Kidney (tissue), 14 donors: ENCODE data around the gene LRRC28. TPM values are rescaled to one million over a fixed set of nuclear protein-coding genes. Genes with fewer than 3 reads are reported as not detected.

Source experiments
- DNase-seq, 5 donors: peaks; one replicate each; pipeline ENCODE4 v3.0.0-alpha.2; 2013 to 2020
- FAIRE-seq: peaks from 2 replicates; lab custom pipeline; 2012; peaks lifted over from hg19 to GRCh38; lab: Jason Lieb, UNC
- H3K27ac ChIP-seq, 2 donors: one replicate each; pipeline ENCODE4 v1.7.0; 2013; ENCODE audit warnings: low read depth in 2 of 2, low read length in 2 of 2, inconsistent platforms in 1 of 2
- H3K27me3 ChIP-seq: one replicate; pipeline ENCODE4 v1.7.1; 2013; ENCODE audit warnings: low read length, inconsistent platforms; ENCODE audit not compliant: control insufficient read depth, insufficient read depth
- H3K36me3 ChIP-seq, 3 donors: one replicate each; pipeline versions ENCODE4 v1.7.0 to v1.7.1; 2013; ENCODE audit warnings: low read length in 3 of 3, control low read depth in 1 of 3, inconsistent platforms in 1 of 3; ENCODE audit not compliant: insufficient read depth in 3 of 3, control insufficient read depth in 2 of 3
- H3K4me1 ChIP-seq, 3 donors: one replicate each; pipeline versions ENCODE4 v1.7.0 to v1.7.1; 2013; ENCODE audit warnings: low read length in 3 of 3, inconsistent platforms in 1 of 3, low read depth in 1 of 3; ENCODE audit not compliant: control insufficient read depth in 2 of 3, insufficient read depth in 2 of 3
- H3K4me3 ChIP-seq, 3 donors: one replicate each; pipeline versions ENCODE4 v1.7.0 to v1.8.1; 2013; ENCODE audit warnings: low read length in 3 of 3, control low read depth in 1 of 3, inconsistent platforms in 1 of 3
- H3K9ac ChIP-seq, 3 donors: one replicate each; pipeline versions ENCODE4 v1.7.0 to v1.7.1; 2013; ENCODE audit warnings: low read length in 3 of 3, control low read depth in 1 of 3, inconsistent platforms in 1 of 3
- H3K9me3 ChIP-seq, 3 donors: one replicate each; pipeline versions ENCODE4 v1.7.0 to v1.7.1; 2013; ENCODE audit warnings: low read length in 3 of 3, control low read depth in 1 of 3, inconsistent platforms in 1 of 3; ENCODE audit not compliant: control insufficient read depth in 2 of 3, insufficient read depth in 1 of 3
- intact Hi-C: fragments of 100-400 bp; cut with DNase I; formaldehyde crosslinking; loops from one replicate; pipeline ENCODE4 v1.11.1; 2022
- polyA plus RNA-seq: library from polyadenylated mRNA; stranded (reverse); fragments of 350-450 nt; fragmentation: Illumina TruSeq; extraction: RNeasy Lipid Tissue Mini Kit (QIAGEN cat#74804); gene quantifications from one replicate; pipeline ENCODE4 v1.2.3, GENCODE V29; 2014; ENCODE audit warnings: low read depth, low replicate concordance; ENCODE audit not compliant: insufficient read depth
- total RNA-seq: library from RNA; stranded (reverse); fragmentation: NEBNext Ultra II Directional; extraction: Animal tissue kit (Norgen Biotek cat#: 25700); gene quantifications from one replicate; pipeline ENCODE4 v1.2.1, GENCODE V29; 2021
- TF ChIP-seq, protein P1 (sequence below): IDR thresholded peaks from 3 replicates; pipeline ENCODE4 v1.5.1; 2012; ENCODE audit warnings: mild to moderate bottlenecking, moderate library complexity, borderline replicate concordance; ENCODE audit not compliant: insufficient read depth; ENCODE audit errors: extremely low read depth
- donor health status: control.
- donor health status: control.
- donor health status: control.
- donor health status: control.
- donor health status: control.
- donor health status: DM: yes; HTN: yes; CAD: no.
- donor health status: Normal renal cell carcinoma (clear cell type).

Gene LRRC28
- total and polyA plus RNA-seq, 2 donors from 2014 or later: 25.5 to 34.7 TPM

DNA sequence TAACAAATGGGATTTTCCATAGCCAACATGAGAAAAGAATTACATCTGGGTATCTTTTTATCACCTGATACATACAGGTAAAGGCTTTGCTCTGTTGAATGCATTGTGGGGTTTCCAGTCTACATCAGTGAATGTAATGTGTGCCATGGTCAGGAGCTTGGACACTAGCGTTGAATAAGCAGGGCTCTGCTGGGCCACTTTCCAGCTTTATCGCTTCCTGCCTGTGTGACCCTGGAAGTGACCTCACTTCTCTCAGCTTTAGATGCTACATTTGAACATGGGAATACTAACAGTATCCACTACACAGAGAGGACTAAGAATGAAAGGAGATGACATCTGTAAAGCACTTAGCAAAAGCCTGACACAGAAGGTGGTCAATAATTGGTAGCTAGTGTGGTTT, 42.0 kb upstream of the LRRC28 start:
- peaks cover 0 to 4% (median 0%) of the 10 kb centered on the region in 3 donors for H3K36me3 ChIP-seq
- FAIRE-seq (no peak), DNase-seq (no peak)
- H3K27me3 ChIP-seq: no peaks in the 10 kb centered on the region
- H3K9ac ChIP-seq: no peak overlapping the region
- intact Hi-C loops: no loop called here
- no peaks in the 10 kb centered on the region for H3K9me3 ChIP-seq
- H3K4me1 ChIP-seq: no peaks in the 10 kb centered on the region
- TF ChIP-seq, protein P1, sequence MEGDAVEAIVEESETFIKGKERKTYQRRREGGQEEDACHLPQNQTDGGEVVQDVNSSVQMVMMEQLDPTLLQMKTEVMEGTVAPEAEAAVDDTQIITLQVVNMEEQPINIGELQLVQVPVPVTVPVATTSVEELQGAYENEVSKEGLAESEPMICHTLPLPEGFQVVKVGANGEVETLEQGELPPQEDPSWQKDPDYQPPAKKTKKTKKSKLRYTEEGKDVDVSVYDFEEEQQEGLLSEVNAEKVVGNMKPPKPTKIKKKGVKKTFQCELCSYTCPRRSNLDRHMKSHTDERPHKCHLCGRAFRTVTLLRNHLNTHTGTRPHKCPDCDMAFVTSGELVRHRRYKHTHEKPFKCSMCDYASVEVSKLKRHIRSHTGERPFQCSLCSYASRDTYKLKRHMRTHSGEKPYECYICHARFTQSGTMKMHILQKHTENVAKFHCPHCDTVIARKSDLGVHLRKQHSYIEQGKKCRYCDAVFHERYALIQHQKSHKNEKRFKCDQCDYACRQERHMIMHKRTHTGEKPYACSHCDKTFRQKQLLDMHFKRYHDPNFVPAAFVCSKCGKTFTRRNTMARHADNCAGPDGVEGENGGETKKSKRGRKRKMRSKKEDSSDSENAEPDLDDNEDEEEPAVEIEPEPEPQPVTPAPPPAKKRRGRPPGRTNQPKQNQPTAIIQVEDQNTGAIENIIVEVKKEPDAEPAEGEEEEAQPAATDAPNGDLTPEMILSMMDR: no peak
- H3K27ac ChIP-seq: no peak overlapping the region
- H3K4me3 ChIP-seq: no peak overlapping the region

DNA sequence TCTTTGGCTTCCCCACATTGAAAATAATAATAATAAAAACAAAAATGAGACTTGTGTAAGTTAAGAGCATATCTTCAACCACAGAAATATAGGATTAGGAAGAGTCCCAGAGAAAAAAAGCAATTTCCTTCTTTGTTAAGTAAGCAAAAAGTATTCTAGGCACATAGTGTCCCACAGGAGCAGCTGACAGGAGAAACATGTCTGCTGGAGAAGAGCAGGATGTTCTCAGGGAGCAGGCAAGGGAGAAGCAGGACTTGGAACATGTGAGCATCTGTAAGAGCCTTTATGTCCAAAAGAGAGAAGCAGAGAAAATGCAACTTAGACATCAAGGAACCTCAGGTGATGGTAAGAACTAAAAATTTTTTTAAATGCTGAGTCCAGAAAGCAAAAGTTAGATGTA, 40.9 kb upstream of the LRRC28 start:
- no peaks in the 10 kb centered on the region for H3K27me3 ChIP-seq
- intact Hi-C loops: loop anchor here (5.0 kb wide), 1 partner anchor 108 kb away; no protein-coding TSS in a partner anchor
- H3K4me3 ChIP-seq: no peak overlapping the region
- H3K9me3 ChIP-seq: no peaks in the 10 kb centered on the region
- DNase-seq: no peak
- FAIRE-seq: no peak
- no peak overlapping the region for H3K9ac ChIP-seq
- no peak overlapping the region for H3K27ac ChIP-seq
- H3K36me3 ChIP-seq: peaks cover 0 to 6% (median 0%) of the 10 kb centered on the region in 3 donors
- H3K4me1 ChIP-seq: no peaks in the 10 kb centered on the region
- TF ChIP-seq, protein P1: no peak

DNA sequence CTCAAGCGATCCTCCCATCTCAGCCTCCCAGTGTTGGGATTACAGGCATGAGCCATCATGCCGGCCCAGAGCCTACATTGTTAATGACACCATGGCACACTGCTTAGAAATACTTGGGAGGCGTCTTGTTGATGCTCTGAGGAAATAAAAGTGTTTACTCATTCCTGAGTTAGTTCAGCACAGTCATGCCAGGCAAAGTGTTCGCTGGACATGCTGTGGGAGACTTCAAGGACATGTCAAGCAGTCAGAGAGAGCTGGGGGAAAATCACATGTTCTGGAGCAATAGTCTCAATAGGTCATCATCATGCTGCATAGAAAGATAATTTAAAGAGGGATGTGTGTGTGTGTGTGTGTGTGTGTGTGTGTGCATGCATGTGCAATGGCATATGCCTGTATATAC, 39.4 kb upstream of the LRRC28 start:
- no peaks in the 10 kb centered on the region for H3K4me1 ChIP-seq
- peaks cover 0 to 6% (median 0%) of the 10 kb centered on the region in 3 donors for H3K36me3 ChIP-seq
- FAIRE-seq (no peak), DNase-seq (no peak)
- H3K27ac ChIP-seq: no peak overlapping the region
- no peak overlapping the region for H3K9ac ChIP-seq
- intact Hi-C loops: loop anchor here (5.0 kb wide), 1 partner anchor 110 kb away; no protein-coding TSS in a partner anchor
- no peaks in the 10 kb centered on the region for H3K9me3 ChIP-seq
- TF ChIP-seq, protein P1: no peak
- H3K27me3 ChIP-seq: no peaks in the 10 kb centered on the region
- no peak overlapping the region for H3K4me3 ChIP-seq

DNA sequence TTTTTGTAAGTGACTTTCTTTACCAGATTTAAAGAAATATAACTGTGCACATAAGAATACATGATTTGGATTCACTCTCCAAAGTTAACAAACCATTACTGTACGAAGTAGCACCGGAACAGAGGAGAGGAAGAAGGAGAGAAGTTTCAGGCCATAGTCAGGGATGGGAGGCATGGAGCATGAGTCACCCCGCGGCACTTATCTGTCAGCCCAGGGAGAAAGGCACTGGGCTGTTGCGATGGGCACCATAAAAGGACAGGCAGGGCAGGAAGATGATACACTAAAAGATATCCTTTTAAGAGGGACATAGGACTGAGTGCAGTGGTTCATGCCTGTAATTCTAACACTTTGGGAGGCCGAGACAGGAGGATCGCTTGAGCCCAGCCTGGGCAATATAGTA, 38.9 kb upstream of the LRRC28 start:
- no peaks in the 10 kb centered on the region for H3K4me1 ChIP-seq

More for the DNA sequence above, 38.9 kb upstream of the LRRC28 start:
- peaks cover 0 to 6% (median 0%) of the 10 kb centered on the region in 3 donors for H3K36me3 ChIP-seq
- intact Hi-C loops: loop anchor here (5.0 kb wide), 1 partner anchor 110 kb away; no protein-coding TSS in a partner anchor
- H3K27me3 ChIP-seq: no peaks in the 10 kb centered on the region
- DNase-seq (no peak), FAIRE-seq (no peak)
- no peak overlapping the region for H3K9ac ChIP-seq
- TF ChIP-seq, protein P1: no peak
- H3K4me3 ChIP-seq: no peak overlapping the region
- H3K9me3 ChIP-seq: no peaks in the 10 kb centered on the region
- H3K27ac ChIP-seq: no peak overlapping the region
